Measurements from ENCODE around the gene SPATA9.

SPATA9 gene

DNA sequence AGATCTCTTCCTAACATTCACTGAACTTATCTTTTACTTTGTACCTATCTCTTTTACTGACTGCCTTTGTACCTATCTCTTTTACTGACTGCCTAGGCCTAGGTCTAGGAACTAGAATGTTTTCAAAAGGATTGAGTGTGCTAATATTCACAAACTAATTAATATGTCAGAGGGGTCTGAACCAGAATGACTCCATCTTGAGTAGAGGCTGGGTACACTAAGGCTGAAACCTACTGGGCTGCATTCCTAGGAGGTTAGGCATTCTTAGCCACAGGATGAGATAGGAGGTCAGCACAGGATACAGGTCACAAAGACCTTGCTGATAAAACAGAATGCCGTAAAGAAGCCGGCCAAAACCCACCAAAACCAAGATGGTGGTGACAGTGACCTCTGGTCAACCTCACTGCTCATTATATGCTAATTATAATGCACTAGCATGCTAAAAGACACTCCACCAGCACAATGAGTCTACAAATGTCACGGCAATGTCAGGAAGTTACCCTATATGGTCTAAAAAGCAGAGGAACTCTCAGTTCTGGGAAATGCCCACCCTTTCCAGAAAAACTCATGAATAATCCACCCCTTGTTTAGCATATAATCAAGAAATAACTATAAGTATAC, 45.8 kb upstream of the SPATA9 start:
- peak; percentile 47 for DNase-seq (ENCODE audit: low read depth)
- TF ChIP-seq, protein P1, sequence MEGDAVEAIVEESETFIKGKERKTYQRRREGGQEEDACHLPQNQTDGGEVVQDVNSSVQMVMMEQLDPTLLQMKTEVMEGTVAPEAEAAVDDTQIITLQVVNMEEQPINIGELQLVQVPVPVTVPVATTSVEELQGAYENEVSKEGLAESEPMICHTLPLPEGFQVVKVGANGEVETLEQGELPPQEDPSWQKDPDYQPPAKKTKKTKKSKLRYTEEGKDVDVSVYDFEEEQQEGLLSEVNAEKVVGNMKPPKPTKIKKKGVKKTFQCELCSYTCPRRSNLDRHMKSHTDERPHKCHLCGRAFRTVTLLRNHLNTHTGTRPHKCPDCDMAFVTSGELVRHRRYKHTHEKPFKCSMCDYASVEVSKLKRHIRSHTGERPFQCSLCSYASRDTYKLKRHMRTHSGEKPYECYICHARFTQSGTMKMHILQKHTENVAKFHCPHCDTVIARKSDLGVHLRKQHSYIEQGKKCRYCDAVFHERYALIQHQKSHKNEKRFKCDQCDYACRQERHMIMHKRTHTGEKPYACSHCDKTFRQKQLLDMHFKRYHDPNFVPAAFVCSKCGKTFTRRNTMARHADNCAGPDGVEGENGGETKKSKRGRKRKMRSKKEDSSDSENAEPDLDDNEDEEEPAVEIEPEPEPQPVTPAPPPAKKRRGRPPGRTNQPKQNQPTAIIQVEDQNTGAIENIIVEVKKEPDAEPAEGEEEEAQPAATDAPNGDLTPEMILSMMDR (IDR thresholded peaks at IDR 0.05; ENCODE audit: insufficient read depth, low read depth, low read length, missing control alignments), result no peak
- H3K4me3 ChIP-seq (ENCODE audit: low read depth, low read length), result no peak overlapping the region

DNA sequence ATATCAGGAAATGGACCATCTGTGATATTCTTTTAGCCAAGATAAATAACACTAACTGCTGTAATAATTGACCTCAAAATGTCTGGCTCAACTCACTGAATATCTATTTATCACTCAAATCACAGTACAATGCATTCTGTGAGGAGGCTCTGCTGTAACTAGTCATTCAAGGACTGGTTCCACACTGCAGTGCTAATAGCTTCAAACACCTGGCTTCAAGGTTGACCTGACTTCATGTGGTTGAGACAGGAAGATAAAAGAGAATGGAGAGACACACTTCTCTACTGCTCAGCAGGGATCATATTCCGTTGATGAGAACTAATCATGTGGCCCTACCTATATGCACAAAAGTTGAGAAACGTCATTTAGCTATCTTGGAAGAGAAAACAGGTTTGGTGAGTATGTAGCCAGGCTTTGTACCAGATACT, 45.0 kb upstream of the SPATA9 start:
- DNase-seq (ENCODE audit: low read depth), result peak; percentile 74
- H3K4me3 ChIP-seq (ENCODE audit: low read depth, low read length), result no peak overlapping the region
- TF ChIP-seq, protein P1 (IDR thresholded peaks at IDR 0.05; ENCODE audit: insufficient read depth, low read depth, low read length, missing control alignments), result no peak

DNA sequence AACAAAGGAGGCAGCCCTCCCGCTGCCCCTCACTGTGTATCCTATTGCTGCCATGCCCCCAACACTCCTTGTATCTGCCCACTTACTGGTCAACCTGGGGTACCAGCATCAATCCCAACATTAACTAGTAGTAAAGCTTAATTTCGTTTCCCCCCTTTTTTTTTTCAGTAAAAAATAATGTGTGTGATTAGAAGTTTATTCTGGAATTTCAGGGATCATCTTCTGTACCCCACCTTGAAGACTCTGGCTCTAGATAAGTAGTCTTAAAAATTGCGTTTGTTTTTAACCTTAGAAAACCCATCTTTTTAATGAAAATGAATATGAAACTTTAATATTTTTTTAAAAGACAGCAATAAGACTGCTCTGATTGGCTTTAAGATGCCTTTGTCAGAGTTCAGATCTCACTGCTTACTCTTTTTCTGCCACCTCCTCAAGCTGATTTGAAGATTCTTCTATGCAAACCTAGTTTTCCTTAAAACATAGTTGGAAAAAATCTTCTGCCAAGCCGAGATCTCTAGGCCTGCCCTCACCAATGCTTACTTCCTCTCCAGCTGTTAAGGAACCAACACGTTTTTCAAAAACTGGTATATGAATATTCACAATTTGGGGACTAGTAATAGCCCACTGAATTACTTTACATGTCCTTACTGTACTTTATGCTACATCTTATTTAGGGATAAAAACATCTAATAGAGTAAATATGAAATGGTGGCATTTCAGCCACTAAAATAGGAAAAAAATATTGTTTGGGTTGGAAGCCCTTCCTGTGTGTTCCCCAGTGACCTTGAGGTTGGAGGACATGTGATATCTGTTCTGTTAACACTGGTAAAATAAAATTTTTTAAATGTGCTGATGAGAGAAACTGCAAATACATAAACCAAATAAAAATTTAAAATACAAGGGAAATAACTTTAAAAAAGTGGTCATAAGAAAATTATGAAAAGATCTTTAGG, 44.3 kb upstream of the SPATA9 start:
- DNase-seq (ENCODE audit: low read depth), result no peak
- TF ChIP-seq, protein P1 (IDR thresholded peaks at IDR 0.05; ENCODE audit: insufficient read depth, low read depth, low read length, missing control alignments), result no peak
- H3K4me3 ChIP-seq (ENCODE audit: low read depth, low read length), result peak overlapping the region; percentile 45

DNA sequence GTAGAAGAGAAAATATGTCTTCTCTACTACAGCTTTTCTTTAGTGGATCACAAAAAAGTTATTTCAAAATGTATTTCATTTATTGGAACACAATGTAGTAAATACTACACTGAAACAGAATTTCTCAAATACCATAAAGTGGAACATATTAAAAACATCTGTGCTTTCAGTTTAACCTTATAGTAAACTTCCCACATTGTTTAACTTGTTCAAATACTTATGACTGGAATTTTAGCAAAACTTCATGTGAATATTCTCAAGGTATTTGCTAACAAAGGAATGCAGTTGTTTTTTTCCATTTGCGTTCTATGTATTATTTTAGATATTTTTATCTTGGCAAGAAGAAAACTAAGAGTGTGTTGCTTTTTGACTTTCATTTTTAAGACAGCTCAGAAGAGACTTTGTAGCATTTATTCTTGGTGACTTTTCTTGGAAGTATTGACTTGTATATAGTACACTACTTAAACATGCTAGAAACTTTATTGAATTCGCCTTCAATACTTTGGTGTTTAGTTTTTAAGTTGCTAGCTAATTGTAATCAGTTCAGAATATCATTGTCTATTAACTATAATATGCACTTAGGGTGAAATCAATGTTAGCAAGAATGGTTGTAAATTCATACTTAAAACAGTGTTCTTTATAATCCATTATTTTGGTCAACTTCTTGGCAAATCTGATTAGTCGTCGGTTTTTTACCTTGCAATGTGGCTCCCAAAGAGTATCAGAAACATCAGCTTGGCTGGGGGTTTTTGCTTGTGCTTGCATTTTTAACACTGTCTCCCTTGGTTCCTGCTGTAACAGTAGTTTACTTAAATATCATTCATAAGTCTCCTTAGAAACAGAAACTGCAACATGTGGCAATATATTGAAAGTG, 43.4 kb upstream of the SPATA9 start:
- H3K4me3 ChIP-seq (ENCODE audit: low read depth, low read length), result peak overlapping the region; percentile 45
- TF ChIP-seq, protein P1 (IDR thresholded peaks at IDR 0.05; ENCODE audit: insufficient read depth, low read depth, low read length, missing control alignments), result no peak
- DNase-seq (ENCODE audit: low read depth), result peak; percentile 70

DNA sequence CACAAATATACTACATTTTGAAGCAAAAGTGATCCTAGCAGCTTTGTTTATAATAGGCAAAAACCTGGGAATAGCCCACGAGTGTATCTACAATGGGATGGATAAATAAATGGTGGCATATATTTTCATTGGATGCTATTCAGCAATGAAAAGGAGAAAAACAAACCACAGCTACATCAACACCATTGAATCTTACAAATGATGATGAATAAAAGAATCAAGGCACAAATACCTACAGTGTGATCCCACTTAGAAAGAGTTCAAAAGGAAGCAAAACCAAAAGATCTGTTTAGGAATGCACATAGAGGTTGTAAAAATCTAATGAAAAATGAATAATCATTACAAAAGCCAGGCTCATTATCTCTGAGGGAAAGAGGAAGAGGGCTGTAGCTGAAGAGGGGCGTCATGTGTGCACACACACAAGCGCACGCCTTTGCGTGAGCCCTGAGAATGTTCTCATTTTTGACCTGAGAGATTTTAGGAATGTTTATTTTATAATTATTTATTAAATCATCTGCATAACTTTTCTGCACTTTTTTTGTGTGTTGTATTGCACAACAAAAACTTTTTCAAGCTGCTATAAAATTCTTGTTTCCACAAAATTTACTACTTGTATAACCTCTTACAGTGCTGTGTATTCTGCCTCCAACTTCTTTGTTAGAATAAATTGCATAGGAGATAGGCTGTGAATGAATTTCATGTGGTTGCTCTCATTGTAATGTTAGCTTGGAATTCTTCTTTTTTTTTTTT, 42.5 kb upstream of the SPATA9 start:
- no peak overlapping the region for H3K4me3 ChIP-seq (ENCODE audit: low read depth, low read length)
- DNase-seq (ENCODE audit: low read depth), result no peak
- TF ChIP-seq, protein P1 (IDR thresholded peaks at IDR 0.05; ENCODE audit: insufficient read depth, low read depth, low read length, missing control alignments), result no peak
